Measurements from ENCODE around the gene ARSG.
"Not testable (repeated sequence)": the region's sequence is repeated elsewhere in the genome, so short reads cannot be mapped to it uniquely, and the experiment has no call there.

GRCh38 chr17:68259648-68259951, 31.7 kb upstream of the ARSG start:
- not testable (repeated sequence) for TF ChIP-seq RFX5 (IDR thresholded peaks at IDR 0.05; ENCODE audit: low read depth, low read length); RAD21 (IDR thresholded peaks at IDR 0.05; ENCODE audit: low read length); SMC3 (IDR thresholded peaks at IDR 0.05; ENCODE audit: low read depth, low read length); CTCF (conservative IDR thresholded peaks at IDR 0.05; ENCODE audit: low read depth, low read length); MAZ (IDR thresholded peaks at IDR 0.05; ENCODE audit: borderline replicate concordance, low read depth, low read length); CEBPB (IDR thresholded peaks at IDR 0.05; ENCODE audit: low read depth, low read length); MAFK (IDR thresholded peaks at IDR 0.05; ENCODE audit: low read depth, low read length); BHLHE40 (IDR thresholded peaks at IDR 0.05; ENCODE audit: low read depth, low read length); MXI1 (IDR thresholded peaks at IDR 0.05; ENCODE audit: borderline replicate concordance, low read depth, low read length)

Data from IMR-90 (cell line).